ENCODE results near the gene CCDC30.

CCDC30 gene

DNA sequence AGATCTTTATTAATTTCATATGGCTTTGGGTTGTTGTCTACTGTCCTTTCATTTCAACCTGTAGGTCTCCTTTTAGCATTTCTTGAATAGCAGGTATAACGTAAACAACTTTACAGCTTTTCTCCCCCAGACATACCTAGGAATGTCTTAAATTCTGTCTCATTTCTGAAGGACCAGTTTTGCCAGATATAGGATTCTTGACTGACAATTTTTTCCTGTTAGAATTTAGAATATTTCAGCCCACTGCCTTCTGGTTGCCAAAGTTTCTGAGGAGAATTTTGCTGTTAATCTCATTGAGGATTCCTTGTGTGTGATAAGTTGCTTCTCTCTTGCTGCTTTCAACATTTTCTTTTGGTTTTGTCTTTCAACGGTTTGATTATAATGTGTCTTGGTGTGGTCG, 60.1 kb downstream of the CCDC30 start:
- Histone ChIP-seq H4K20me1 (ENCODE audit: insufficient read depth, low read length) (no peaks in the 10 kb centered on the region), H3K4me1 (ENCODE audit: low read length) (no peaks in the 10 kb centered on the region), H3K27me3 (ENCODE audit: low read depth, low read length) (no peaks in the 10 kb centered on the region), H3K4me2 (ENCODE audit: low read length) (no peak overlapping the region), H3K9me3 (ENCODE audit: insufficient read depth, low read length) (peaks cover 10% of the 10 kb centered on the region; the same call in 1 of the 2 replicates), H3K36me3 (replicated peaks; ENCODE audit: low read depth, low read length) (no peaks in the 10 kb centered on the region), H3K79me2 (ENCODE audit: low read length) (no peaks in the 10 kb centered on the region), H3K27ac (ENCODE audit: low read length) (no peak overlapping the region), H3K4me3 (ENCODE audit: low read length) (no peak overlapping the region), H2AFZ (ENCODE audit: low read depth, low read length) (no peak overlapping the region), H3K9ac (ENCODE audit: low read length) (no peak overlapping the region)
- TF ChIP-seq, protein P1, sequence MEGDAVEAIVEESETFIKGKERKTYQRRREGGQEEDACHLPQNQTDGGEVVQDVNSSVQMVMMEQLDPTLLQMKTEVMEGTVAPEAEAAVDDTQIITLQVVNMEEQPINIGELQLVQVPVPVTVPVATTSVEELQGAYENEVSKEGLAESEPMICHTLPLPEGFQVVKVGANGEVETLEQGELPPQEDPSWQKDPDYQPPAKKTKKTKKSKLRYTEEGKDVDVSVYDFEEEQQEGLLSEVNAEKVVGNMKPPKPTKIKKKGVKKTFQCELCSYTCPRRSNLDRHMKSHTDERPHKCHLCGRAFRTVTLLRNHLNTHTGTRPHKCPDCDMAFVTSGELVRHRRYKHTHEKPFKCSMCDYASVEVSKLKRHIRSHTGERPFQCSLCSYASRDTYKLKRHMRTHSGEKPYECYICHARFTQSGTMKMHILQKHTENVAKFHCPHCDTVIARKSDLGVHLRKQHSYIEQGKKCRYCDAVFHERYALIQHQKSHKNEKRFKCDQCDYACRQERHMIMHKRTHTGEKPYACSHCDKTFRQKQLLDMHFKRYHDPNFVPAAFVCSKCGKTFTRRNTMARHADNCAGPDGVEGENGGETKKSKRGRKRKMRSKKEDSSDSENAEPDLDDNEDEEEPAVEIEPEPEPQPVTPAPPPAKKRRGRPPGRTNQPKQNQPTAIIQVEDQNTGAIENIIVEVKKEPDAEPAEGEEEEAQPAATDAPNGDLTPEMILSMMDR (IDR thresholded peaks at IDR 0.05; ENCODE audit: low read depth, low read length) = no peak
- no peak for TF ChIP-seq EZH2phosphoT487 (IDR thresholded peaks at IDR 0.05; ENCODE audit: low read depth)

DNA sequence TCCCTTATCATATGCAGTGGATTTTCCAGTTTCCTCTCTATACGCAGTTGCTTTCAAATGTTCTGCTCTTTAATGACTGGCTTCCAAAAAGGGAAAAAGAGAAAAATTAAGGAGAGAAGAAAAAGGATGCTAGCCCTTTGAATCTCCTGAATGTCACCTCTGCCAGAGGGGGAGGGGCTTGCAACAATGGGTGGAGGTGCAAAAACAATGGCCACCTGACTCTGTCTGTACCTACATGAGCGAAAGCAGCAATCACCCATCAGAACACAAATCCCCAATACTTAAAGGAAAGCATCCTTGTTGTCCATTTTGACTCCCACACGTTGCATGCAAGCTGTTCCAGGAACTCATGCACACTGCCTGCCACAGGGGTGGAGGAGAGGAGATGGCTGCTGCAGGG, 61.2 kb downstream of the CCDC30 start:
- Histone ChIP-seq H4K20me1 (ENCODE audit: insufficient read depth, low read length) (no peaks in the 10 kb centered on the region), H3K4me1 (ENCODE audit: low read length) (no peaks in the 10 kb centered on the region), H3K27ac (ENCODE audit: low read length) (no peak overlapping the region), H2AFZ (ENCODE audit: low read depth, low read length) (no peak overlapping the region), H3K9me3 (ENCODE audit: insufficient read depth, low read length) (no peaks in the 10 kb centered on the region; the same call in 1 of the 2 replicates), H3K9ac (ENCODE audit: low read length) (no peak overlapping the region), H3K4me3 (ENCODE audit: low read length) (no peak overlapping the region), H3K36me3 (replicated peaks; ENCODE audit: low read depth, low read length) (no peaks in the 10 kb centered on the region), H3K27me3 (ENCODE audit: low read depth, low read length) (no peaks in the 10 kb centered on the region), H3K79me2 (ENCODE audit: low read length) (no peaks in the 10 kb centered on the region), H3K4me2 (ENCODE audit: low read length) (no peak overlapping the region)
- no peak for TF ChIP-seq EZH2phosphoT487 (IDR thresholded peaks at IDR 0.05; ENCODE audit: low read depth)
- TF ChIP-seq, protein P1 (IDR thresholded peaks at IDR 0.05; ENCODE audit: low read depth, low read length) = no peak

DNA sequence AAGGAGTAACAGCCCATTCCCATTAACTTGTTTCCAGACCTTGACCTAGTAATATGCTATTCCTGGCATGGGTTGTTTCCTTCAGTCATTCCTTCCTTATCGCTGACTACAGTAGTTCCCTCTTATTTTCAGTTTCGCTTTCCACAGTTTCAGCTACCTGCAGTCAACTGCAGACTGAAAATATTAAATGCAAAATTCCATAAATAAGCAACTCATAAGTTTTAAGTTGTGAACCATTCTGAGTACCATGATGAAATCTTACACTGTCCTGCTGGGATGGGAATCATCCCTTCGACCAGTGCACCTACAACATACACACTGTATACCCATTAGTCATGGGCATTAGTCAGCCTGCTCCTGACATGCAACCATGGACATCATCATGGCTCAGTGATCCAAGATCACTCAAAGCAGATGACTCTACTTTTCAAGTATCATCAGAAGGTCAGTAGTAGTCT, 66.7 kb downstream of the CCDC30 start:
- no peak overlapping the region for H3K4me2 ChIP-seq (ENCODE audit: low read length)
- H3K4me1 ChIP-seq (ENCODE audit: low read length) = no peaks in the 10 kb centered on the region

DNA sequence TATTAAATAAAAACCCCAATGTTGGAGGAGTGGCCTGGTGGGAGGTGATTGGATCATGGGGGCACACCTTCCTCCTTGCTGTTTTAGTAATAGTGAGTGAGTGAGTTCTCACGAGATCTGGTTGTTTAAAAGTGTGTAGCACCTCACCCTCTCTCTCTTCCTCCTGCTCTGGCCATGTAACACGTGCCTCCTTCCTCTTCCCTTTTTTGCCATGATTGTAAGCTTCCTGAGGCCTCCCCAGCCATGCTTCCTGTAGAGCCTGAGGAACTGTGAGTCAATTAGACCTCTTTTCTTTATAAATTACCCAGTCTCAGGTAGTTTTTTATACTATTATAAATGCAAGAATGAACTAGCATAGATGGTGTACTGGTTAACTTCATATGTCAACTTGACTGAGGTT, 68.0 kb downstream of the CCDC30 start:
- Histone ChIP-seq H3K9ac (ENCODE audit: low read length) (no peak overlapping the region), H4K20me1 (ENCODE audit: insufficient read depth, low read length) (no peaks in the 10 kb centered on the region)
- no peak for TF ChIP-seq EZH2phosphoT487 (IDR thresholded peaks at IDR 0.05; ENCODE audit: low read depth)
- TF ChIP-seq, protein P1 (IDR thresholded peaks at IDR 0.05; ENCODE audit: low read depth, low read length) = no peak

More for the DNA sequence above, 66.7 kb downstream of the CCDC30 start:
- H3K27me3 ChIP-seq (ENCODE audit: low read depth, low read length) = no peaks in the 10 kb centered on the region
- H3K36me3 ChIP-seq (replicated peaks; ENCODE audit: low read depth, low read length) = no peaks in the 10 kb centered on the region
- no peaks in the 10 kb centered on the region for H3K9me3 ChIP-seq (ENCODE audit: insufficient read depth, low read length)
- no peaks in the 10 kb centered on the region for H4K20me1 ChIP-seq (ENCODE audit: insufficient read depth, low read length)
- no peak overlapping the region for H3K9ac ChIP-seq (ENCODE audit: low read length)
- no peak overlapping the region for H3K27ac ChIP-seq (ENCODE audit: low read length)
- no peak overlapping the region for H3K4me3 ChIP-seq (ENCODE audit: low read length)
- no peak overlapping the region for H2AFZ ChIP-seq (ENCODE audit: low read depth, low read length)
- TF ChIP-seq, protein P1 (IDR thresholded peaks at IDR 0.05; ENCODE audit: low read depth, low read length) = no peak
- no peak for TF ChIP-seq EZH2phosphoT487 (IDR thresholded peaks at IDR 0.05; ENCODE audit: low read depth)
- H3K79me2 ChIP-seq (ENCODE audit: low read length) = no peaks in the 10 kb centered on the region

More for the DNA sequence above, 68.0 kb downstream of the CCDC30 start:
- Histone ChIP-seq H3K27me3 (ENCODE audit: low read depth, low read length) (no peaks in the 10 kb centered on the region), H3K4me2 (ENCODE audit: low read length) (no peak overlapping the region), H3K4me3 (ENCODE audit: low read length) (no peak overlapping the region), H3K36me3 (replicated peaks; ENCODE audit: low read depth, low read length) (no peaks in the 10 kb centered on the region), H3K79me2 (ENCODE audit: low read length) (no peaks in the 10 kb centered on the region), H3K9me3 (ENCODE audit: insufficient read depth, low read length) (no peaks in the 10 kb centered on the region), H2AFZ (ENCODE audit: low read depth, low read length) (no peak overlapping the region), H3K4me1 (ENCODE audit: low read length) (no peaks in the 10 kb centered on the region), H3K27ac (ENCODE audit: low read length) (no peak overlapping the region)
